Myocyte (in vitro differentiated cells): ENCODE data around the gene SERTAD2. TPM values are rescaled to one million over a fixed set of nuclear protein-coding genes. Genes with fewer than 3 reads are reported as not detected.

Source experiments
- DNase-seq: peaks from one replicate; pipeline ENCODE4 v3.0.0-alpha.2; 2012; ENCODE audit warnings: low read depth
- total RNA-seq: library from RNA; depleted of rRNA; stranded (reverse); fragments of >200 nt; gene quantifications from 2 replicates; pipeline ENCODE4 v1.2.3, GENCODE V29; 2014

Gene SERTAD2
- total RNA-seq, 1 donor from 2014 or later = 24.9 TPM

DNA sequence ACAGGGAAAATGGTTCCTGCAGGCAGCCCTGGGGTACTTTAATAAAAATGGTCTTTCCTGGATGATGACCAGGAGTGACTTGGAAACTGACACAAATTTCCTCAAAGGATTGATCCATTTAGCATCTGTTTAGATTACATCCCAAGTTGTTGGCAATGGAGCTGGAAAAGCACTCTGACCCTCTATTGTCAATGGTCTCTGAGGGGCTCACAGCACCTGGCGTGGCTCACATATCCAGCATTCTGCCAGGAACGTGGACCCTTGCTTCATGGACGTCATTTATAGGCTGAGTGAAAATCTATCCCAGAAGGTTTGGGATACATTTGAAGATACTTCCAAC, 43.8 kb downstream of the SERTAD2 start:
- DNase-seq = no peak

DNA sequence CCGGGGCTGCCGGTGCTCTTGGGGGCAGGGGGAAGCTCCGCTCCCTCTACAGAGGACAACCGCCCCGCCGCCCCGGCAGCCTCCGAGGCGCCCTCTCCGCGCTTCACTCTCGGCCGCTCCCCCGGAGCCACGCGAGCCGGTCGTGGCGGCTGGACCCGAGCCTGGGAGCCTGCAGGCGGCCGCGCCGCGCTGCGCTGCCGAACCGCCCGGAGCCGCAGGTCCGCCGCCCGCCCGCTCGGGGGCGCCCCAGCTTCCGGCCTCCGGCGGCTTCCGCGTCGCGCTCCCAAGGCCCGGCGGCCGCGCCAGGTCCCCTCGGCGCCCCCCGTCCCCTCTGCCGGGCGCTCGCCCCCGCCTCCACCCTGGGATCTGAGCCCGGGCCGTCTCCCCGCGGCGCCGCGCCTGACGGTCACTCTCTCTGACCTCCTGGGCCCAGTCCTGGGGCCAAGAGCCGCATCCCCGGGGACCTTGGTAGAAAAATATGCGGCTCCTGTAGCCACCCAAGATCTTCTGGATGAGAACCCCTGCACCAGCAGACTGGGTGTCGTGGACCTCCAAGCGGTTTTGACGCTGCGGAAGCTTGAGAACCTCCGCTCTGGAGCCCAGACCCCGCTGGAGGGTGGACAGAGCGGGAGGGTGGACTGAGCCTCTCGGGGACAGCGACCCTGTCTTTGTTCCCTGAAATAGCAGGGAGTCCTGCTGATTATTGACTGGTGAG, 44.3 kb downstream of the SERTAD2 start:
- no peak for DNase-seq

DNA sequence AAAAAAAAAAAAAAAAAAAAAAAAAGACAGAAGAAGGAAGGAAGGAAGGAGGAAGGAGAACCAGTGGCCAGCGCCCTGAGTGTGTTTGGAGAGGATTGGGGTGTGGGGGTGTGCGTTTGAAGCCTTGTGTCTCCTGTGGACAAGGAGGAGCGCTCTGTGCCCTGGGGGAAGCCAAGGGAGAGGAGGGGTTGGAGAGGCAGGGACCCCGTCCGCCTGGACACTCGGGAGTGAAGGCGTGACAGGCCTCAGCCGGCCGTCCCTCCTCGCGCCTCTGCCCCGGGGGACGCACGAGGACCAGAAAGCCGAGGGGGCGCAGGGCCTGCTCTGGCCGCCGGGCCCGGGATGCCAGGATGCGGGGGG, 44.9 kb downstream of the SERTAD2 start:
- no peak for DNase-seq

DNA sequence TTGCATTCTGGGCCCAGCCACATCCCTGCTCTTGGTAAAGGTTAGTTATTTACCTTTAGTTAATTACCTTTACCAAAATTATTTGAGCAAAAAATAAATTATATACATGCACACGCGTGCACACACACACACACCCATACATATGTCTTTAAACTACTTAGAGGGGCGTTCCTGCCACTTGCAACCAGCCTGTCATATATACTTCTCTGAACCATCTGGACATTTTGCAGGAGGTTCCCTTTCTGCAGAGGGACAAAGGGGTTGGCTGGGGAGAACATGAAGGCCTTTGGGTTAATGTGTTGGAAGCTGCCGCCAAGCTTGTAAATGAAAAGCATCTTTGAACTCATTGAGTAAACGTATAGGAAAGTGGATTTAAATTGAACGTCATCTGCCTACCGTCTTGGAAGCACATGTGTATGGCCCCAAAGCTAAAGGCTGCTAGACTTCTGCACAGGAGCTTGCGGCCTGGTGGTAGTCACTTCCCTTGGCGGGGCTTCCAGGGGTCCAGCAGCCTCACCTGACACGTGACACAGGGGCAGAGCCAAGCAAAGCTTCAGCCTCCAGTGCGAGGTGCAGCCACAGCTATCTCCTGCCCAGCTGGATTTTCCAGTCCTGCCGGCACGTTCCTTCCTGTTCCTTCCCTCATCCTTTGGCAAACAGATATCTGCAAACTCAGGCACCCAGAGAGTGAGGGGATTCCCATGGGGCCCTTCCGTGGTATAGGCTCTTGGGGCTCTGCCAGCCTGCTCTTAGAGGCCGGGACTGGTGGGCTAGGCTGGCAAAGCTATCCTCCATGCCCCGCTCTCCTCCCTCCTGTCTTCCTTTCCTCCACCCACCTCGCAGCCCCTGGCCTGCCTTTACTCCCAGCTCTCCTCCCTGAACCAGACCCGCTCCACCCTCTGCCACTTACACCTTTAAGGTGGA, 46.1 kb downstream of the SERTAD2 start:
- DNase-seq = no peak

DNA sequence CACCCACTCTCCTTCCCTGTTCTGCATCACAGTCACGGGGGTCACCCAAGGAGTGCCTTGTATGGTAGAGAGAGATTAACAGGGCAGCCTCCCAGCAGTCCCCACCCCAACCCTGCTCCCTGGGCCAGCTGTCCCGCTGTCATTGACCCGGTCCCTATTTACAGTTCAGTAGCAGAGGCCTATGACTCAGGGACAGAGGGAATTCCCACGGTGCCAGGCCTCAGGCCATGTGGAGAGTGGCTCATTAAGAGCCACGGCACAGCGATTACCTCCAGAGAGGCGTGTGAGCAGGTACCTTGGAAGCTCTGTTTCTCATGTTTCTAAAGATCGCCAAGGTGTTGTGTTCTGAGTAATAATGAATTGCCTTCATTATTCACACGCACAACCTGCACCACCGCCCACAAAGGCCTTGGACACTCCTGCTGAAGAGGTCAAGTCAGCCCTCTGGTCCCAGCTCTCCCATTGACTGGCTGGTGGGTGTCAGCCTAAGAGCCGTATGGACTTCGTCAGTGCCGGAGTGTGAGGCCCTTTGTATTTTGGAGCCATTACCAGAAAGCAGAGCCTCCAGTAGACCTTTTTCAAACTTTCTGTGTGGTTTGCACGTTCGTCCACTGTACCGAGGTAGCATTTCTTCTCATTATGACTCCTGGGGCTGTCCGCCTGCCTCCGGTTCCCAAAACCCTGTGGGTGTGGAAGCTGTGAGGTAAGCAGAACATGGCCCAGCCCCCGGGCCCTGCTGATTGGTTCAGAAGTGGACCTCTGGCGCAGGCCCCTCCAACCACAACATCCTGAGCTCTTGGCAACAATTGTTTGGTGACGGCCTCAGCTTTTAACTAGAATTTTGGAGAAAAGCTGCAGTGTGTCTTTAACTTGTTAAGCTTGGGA, 47.0 kb downstream of the SERTAD2 start:
- peak; percentile 84 for DNase-seq

DNA sequence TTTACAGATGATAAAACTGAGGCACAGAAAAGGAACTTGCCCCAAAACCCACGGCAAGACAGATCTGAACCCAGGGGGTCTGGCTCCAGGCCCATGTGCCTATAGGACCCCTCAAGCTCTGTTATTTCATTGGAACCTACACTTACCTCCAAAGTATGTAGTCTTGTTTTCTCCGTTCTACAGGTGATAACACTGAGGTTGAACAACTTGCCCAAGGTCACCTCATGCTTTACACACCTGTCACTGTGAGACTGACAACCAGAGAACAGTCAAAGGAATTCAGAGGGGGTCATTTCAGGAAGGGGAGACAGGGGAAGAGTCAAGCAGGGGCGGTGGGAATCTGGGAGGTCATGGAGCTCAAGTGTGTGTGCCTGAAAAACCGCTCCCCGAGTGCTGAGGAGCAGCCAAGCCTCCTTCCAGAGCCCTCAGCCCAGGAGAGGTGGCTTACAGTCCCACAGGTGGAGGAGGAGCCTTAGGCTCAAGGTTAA, 47.7 kb downstream of the SERTAD2 start:
- DNase-seq = no peak

DNA sequence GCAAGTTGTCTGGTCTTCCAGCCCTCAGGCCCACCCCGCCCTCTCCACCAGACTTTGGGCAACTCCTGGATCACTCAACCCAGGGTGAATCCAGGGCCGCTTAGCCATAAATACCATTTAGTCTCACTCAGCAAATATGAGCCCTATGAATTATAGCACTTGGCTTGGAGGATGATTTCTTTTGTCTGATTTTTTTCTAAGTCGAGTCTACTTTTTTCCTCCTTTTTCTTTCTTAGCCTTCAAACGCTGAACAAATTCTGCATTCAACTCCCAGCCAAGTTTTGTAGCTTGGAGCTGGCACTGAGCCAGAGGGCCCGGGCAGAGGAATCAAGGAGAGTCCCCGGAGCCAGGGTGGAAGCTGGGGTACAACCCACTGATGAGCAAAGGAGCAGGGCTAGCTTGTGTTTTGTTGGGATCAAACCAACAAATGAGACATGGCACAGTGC, 48.7 kb downstream of the SERTAD2 start:
- DNase-seq = peak; percentile 49

DNA sequence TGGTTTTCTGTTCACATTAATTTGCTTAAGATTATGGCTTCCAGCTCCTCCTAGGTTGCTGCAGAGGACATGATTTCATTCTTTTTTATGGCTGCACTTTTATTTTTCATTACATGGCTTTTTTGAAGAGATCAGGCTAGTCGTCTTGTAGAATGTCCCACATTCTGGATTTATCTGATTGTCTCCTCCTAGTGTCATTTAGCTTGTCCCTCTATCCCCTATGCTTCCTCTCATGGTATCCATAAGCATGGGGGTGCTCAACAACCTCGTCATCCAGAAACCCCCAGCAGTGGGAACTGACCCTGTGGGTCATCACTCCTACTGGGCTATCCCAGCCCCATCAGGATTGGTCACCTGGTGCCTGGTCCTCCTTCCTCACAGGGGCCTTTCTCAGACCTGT, 49.6 kb downstream of the SERTAD2 start:
- no peak for DNase-seq

DNA sequence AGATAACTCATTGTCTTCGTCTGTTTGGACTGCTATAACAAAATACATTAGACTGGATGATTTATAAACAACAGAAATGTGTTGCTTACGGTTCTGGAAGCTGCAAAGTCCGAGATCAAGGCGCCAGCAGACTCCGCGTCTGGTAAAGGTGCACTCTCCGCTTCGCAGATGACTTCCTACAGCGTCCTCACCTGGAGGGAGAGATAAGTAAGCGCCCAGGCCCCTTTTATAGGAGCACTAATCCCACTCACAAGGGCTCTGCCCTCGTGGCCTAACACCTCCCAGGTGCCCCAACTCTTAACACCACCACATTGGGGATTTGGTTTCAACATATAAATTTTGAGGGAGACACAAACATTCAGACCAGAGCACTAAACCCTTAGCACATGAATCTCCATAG, 51.3 kb downstream of the SERTAD2 start:
- DNase-seq = no peak

DNA sequence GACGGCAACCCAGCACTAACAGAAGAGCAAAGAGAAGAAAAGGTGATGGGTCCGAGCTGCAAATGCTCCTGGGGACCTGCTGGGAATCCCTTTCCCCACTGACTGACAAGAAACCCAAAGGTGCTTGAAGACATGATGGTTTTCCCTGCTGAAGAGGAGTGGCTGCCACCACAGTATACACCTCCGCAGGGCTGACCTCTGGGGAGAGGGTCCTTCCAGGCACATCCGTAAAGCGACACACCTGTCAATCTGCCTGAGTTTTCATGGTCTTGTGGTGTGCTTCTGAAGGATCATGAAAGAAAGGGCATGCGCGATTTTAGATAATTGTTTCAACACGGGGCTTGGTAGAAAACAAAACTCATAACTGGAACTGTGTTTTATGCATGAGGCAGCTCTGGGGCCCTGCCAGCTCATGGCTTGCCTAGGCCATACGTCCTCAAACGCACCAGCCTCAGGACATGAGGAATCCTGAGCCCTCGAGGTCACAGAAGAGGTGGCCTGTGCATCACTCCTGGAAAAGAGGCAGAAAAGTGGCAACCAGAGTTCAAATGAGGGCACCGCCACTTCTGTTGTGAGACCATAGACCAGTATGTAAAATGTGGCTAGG, 51.8 kb downstream of the SERTAD2 start:
- DNase-seq = no peak

DNA sequence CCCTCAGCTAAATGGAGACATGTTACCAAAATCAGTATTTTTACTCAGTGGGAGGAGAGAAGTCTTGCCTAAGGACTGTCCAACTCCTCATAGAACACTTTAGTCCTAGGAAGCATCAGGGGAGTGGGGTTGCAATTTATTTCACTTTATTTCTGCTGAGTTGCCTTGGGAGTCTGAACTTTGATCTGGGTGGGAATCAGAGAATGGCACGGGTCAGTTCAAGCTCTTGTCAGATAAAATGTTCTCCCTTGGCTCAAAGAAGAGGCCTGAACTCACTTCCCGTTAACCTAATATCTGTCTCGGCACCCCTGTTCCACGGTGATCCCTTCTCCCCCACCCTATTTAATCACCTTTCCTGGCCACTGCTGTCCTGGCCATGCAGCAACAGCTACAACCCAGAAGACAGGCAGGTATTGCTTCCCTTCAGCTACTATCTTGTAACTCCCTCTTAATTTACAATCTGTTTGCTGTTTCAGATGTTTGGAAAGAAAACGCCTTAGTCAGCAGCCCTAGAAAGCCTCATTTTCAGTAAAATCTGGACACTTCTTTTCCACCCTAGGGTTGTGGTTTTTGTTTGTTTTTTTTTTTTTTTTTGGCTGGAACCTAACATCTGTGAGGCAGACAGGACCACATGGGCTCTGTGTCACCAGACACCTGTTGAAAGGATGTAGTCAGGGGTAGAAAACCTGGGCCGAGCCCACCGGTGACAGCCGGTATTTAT, 52.5 kb downstream of the SERTAD2 start:
- no peak for DNase-seq

DNA sequence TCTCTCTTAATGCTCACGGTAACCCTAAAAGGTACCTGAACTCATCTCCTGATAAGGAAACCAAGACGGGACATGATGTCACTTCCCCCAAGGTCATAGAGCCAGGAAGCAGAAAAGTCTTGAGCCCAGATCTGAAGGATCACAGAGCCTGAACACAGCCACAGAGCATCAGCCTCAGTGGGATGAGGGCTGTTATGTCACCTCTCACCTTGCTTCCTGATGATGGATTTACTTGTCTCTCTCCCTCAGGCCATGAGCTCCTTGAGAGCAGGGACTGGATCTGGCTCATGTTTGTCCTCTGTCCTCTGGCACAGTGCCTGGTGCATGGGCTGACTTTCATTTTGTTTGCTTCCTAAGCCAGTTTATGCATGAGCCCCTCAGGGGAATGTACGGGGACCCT, 54.2 kb downstream of the SERTAD2 start:
- no peak for DNase-seq

DNA sequence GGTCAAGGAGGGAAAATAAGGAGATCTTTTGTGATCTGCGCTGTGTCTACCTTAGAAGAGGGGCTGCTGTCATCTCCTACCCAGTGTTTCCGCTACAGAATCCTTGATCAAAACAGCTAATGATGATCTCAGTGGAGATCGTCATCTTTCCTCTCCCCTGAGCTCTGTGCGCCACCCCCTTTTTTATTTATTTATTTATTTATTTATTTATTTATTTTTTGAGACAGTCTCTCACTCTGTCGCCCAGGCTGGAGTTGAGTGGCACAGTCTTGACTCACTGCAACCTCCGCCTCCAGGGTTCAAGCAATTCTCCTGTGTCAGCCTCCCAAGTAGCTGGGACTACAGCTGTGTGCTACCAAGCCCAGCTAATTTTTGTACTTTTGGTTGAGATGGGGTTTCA, 55.5 kb downstream of the SERTAD2 start:
- no peak for DNase-seq

DNA sequence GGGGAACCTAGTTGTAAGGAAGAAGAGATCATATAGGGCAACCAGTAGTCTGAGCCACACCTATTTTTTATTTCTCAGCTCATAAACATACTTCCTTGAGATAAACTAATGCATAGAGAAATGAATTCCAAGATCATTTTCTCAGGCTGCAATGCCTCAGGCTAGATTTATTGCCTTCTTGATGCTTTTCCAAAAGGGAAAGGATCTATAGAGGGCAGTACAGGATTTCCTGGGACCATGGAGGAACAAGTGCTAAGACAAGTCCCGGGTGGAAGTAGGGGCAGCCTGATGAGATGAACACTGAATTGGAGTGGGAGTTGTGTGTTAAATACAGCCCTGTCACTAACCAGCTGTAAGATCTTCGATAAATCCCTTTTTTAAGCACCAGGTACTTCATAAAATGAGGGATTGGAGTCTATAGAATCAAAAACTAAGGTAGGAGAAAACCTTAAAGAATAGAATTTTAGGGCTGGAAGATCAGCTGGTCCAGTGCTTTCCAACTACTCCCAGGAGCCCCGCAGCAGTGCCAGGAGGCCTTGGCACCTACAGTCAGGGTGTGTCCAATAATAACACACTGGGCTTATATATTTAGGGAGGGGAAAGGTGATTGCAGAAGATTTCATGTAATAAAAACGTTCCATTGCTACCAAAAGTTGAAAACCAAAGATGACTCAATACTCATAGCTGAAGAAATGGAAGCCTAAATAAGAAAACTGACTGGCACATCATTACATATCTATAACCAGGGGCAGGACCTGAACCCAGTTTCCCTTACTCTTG, 58.1 kb downstream of the SERTAD2 start:
- DNase-seq = peak; percentile 49

DNA sequence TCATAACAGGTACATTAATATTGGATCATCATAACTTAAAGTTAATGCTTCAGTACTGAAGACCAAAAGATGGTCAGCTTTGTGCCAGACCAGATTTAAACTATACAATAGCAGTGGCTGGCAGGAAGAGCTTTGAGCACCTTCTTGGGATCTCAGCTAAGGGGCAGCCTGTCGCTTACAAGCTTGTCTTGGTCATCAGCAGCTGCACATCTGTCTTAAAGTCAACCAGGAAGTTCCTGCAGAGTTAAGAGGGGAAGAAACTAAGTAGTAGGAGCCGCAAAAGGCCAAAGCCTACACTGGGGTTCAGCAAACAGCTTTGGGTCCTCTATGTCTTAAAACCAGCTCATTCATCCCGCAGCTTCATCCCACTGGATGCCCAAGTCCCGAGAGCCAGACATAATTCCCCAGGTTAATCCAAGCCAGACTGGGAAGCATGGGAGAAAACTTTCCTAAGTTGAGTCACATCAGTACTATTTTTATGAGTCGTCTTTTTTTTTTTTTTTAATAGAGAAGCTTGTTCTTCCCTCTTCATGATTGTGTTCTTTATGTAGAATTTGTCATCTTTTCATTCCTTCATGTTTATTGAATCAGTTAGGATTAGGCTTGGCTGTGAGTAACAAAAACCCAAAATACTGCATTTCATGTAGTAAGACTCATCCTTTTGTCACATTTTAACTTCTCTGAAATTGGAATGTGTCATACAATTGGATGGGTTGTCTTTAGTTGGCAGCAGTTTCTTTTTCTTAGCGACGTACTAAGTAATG, 59.3 kb downstream of the SERTAD2 start:
- DNase-seq = no peak

DNA sequence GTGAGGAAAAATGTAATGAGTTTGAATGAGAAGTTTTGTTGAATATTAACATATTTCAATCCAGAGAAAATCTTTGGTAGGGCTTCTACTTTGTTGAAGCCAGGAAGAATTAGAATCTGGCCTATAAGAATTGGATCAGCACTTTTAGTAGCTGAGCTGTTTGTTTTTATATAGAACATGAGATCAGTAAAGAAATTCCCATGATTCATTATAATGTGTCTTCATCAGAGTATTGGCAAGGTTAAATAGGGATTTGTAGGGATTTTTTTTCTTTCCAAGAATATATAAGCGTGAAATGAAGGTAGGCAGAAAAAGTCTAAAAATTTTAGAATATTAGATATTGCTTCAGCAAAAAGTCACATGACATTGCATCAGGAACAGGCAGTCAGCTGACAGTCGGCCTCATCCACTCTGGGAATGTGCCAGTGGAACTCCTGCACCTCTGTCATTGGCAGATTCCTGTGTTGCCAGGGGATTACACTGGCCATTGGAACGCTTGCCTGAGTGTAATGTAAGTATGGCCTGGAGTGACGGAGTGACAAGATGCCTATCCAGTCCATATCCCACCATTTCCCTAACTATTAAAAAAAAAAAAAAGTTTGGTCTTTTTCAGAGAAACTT, 60.6 kb downstream of the SERTAD2 start:
- no peak for DNase-seq

DNA sequence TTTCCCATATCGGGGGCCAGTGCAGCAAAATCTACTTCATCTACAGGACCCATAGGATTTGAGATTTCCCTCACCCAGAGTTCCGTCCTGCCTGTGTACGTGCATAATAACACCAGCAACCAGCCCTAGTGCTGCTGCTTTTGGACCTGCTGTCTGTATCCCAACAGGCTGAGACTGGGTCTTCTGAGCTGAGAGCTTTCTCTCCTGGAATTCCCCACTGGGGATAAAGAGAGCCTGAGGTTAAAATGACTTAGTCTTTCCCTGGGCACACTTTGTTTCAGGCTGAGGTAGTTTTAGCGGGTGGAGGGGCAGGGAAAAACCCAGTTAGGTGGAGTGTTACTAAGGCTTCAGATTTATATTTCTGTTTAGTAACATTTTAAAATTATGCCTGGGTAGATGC, 62.5 kb downstream of the SERTAD2 start:
- DNase-seq = no peak

DNA sequence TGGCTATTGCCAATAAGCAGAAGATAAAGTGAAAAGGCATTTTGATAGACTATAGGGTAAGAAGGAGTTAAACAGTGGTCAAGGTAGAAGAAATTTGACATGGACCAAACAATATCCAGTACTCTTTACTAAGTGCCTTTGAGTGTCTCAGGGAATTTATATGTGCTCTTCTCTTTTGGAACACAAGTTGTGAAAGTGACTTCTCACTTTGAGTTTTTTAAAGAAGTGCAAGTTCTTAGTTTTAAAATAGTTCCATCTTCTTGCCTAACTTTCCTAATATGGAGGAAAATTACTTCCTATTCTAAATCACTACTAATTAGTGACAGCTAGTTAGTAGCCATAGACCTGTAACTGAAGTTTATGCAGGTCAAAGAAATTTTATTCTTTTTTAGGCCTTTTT, 66.2 kb downstream of the SERTAD2 start:
- no peak for DNase-seq
